Sigmoid colon (tissue), 4 donors: Measurements from ENCODE around the gene BARD1.

Experiments used
- CTCF ChIP-seq, 4 experiments: fragments of 450-650 bp in 3 of 4; fragments of 200-600 bp in 1 of 4; IDR thresholded peaks; one replicate each; pipeline ENCODE4 v1.5.1; 2016 to 2019; ENCODE audit warnings: antibody characterized with exemption in 4 of 4, mild to moderate bottlenecking in 3 of 4, moderate library complexity in 2 of 4
- EP300 ChIP-seq, 4 donors: sonication (generic); formaldehyde crosslinking; IDR thresholded peaks; one replicate each; pipeline ENCODE4 v1.6.1; 2017; ENCODE audit warnings: antibody characterized with exemption in 4 of 4
- POLR2A ChIP-seq, 2 donors: fragments of 450-650 bp; IDR thresholded peaks; one replicate each; pipeline ENCODE4 v1.6.1; 2016; ENCODE audit warnings: antibody characterized with exemption in 2 of 2, mild to moderate bottlenecking in 2 of 2, moderate library complexity in 2 of 2

- TF ChIP-seq CTCF (IDR thresholded peaks at IDR 0.05) = no peak
- TF ChIP-seq POLR2A (IDR thresholded peaks at IDR 0.05) = no peak
- no peak for TF ChIP-seq EP300 (IDR thresholded peaks at IDR 0.05)
Observed at GRCh38 chr2:214830794-214831346, 21.4 kb upstream of the BARD1 start.
